T-helper 2 cell treated with Interferon-gamma antibody and Interleukin-4, amounts not matched to agents 5 μg/mL and 100 μg/mL, for 36 hours (primary cell): ENCODE results near the gene DIO3.
A peak's percentile ranks its signal among the peaks of the same experiment; 100 is the strongest.

Source experiments
- DNase-seq: peaks from one replicate; pipeline ENCODE4 v3.0.0; 2021; ENCODE audit warnings: low spot score
- H3K27ac Mint-ChIP-seq: one replicate; pipeline ENCODE4 v1.8.0; 2021; ENCODE audit warnings: mild to moderate bottlenecking, mixed read lengths
- H3K27me3 Mint-ChIP-seq: one replicate; pipeline ENCODE4 v1.8.0; 2021; ENCODE audit warnings: low read depth, mixed read lengths
- H3K36me3 Mint-ChIP-seq: one replicate; pipeline ENCODE4 v1.8.0; 2021; ENCODE audit warnings: low read depth, mixed read lengths
- H3K4me1 Mint-ChIP-seq: one replicate; pipeline ENCODE4 v1.8.0; 2021; ENCODE audit warnings: low read depth, mixed read lengths
- H3K4me3 Mint-ChIP-seq: one replicate; pipeline ENCODE4 v1.8.0; 2022; ENCODE audit warnings: mild to moderate bottlenecking, moderate library complexity, mixed read lengths
- H3K9me3 Mint-ChIP-seq: one replicate; pipeline ENCODE4 v1.8.0; 2021; ENCODE audit warnings: mixed read lengths

DIO3 gene

GRCh38 chr14:101534198-101534597 is 27.1 kb upstream of the DIO3 start:
- H3K36me3 Mint-ChIP-seq = no peaks in the 10 kb centered on the region

GRCh38 chr14:101535232-101535631 is 26.1 kb upstream of the DIO3 start:
- H3K36me3 Mint-ChIP-seq = no peaks in the 10 kb centered on the region
- H3K4me1 Mint-ChIP-seq = peaks cover 1% of the 10 kb centered on the region
- no peak overlapping the region for H3K4me3 Mint-ChIP-seq
- H3K27ac Mint-ChIP-seq = no peak overlapping the region
- no peak for DNase-seq
- no peaks in the 10 kb centered on the region for H3K9me3 Mint-ChIP-seq
- H3K27me3 Mint-ChIP-seq = peaks cover 7% of the 10 kb centered on the region

More at GRCh38 chr14:101534198-101534597, 27.1 kb upstream of the DIO3 start:
- Mint-ChIP-seq H3K9me3 (no peaks in the 10 kb centered on the region), H3K4me1 (peaks cover 1% of the 10 kb centered on the region), H3K27ac (no peak overlapping the region), H3K27me3 (peaks cover 7% of the 10 kb centered on the region), H3K4me3 (no peak overlapping the region)
- DNase-seq = no peak

GRCh38 chr14:101535701-101536207 is 25.5 kb upstream of the DIO3 start:
- Mint-ChIP-seq H3K36me3 (no peaks in the 10 kb centered on the region), H3K4me3 (no peak overlapping the region), H3K27me3 (peaks cover 7% of the 10 kb centered on the region), H3K9me3 (no peaks in the 10 kb centered on the region), H3K27ac (peak overlapping the region; percentile 68), H3K4me1 (peaks cover 1% of the 10 kb centered on the region)
- no peak for DNase-seq

GRCh38 chr14:101537286-101537685 is 24.0 kb upstream of the DIO3 start:
- Mint-ChIP-seq H3K4me1 (peaks cover 1% of the 10 kb centered on the region), H3K4me3 (no peak overlapping the region), H3K9me3 (no peaks in the 10 kb centered on the region), H3K36me3 (no peaks in the 10 kb centered on the region), H3K27me3 (peaks cover 7% of the 10 kb centered on the region), H3K27ac (no peak overlapping the region)
- DNase-seq = no peak

- Mint-ChIP-seq H3K27ac (no peak overlapping the region), H3K4me1 (peaks cover 1% of the 10 kb centered on the region), H3K9me3 (peaks cover 3% of the 10 kb centered on the region), H3K27me3 (peaks cover 5% of the 10 kb centered on the region), H3K4me3 (no peak overlapping the region), H3K36me3 (no peaks in the 10 kb centered on the region)
- DNase-seq = no peak
These were observed 22.4 kb upstream of the DIO3 start for GRCh38 chr14:101538878-101539277.

- no peak for DNase-seq
- H3K4me3 Mint-ChIP-seq = no peak overlapping the region
- H3K4me1 Mint-ChIP-seq = peaks cover 1% of the 10 kb centered on the region
- no peak overlapping the region for H3K27ac Mint-ChIP-seq
- H3K27me3 Mint-ChIP-seq = peaks cover 5% of the 10 kb centered on the region
- H3K9me3 Mint-ChIP-seq = peaks cover 4% of the 10 kb centered on the region
- no peaks in the 10 kb centered on the region for H3K36me3 Mint-ChIP-seq
These were observed 21.4 kb upstream of the DIO3 start for GRCh38 chr14:101539880-101540279.

- peaks cover under 1% of the 10 kb centered on the region for H3K4me1 Mint-ChIP-seq
- H3K27ac Mint-ChIP-seq = no peak overlapping the region
- H3K9me3 Mint-ChIP-seq = peaks cover 4% of the 10 kb centered on the region
- peaks cover 4% of the 10 kb centered on the region for H3K27me3 Mint-ChIP-seq
- no peak overlapping the region for H3K4me3 Mint-ChIP-seq
- H3K36me3 Mint-ChIP-seq = no peaks in the 10 kb centered on the region
- no peak for DNase-seq
These were observed 20.5 kb upstream of the DIO3 start for GRCh38 chr14:101540481-101541462.

GRCh38 chr14:101542391-101542790 is 18.9 kb upstream of the DIO3 start:
- no peaks in the 10 kb centered on the region for H3K4me1 Mint-ChIP-seq
- H3K27me3 Mint-ChIP-seq = no peaks in the 10 kb centered on the region
- no peaks in the 10 kb centered on the region for H3K36me3 Mint-ChIP-seq
- no peak overlapping the region for H3K4me3 Mint-ChIP-seq
- H3K9me3 Mint-ChIP-seq = peaks cover 4% of the 10 kb centered on the region
- DNase-seq = no peak
- H3K27ac Mint-ChIP-seq = no peak overlapping the region

GRCh38 chr14:101543814-101544213 is 17.5 kb upstream of the DIO3 start:
- no peaks in the 10 kb centered on the region for H3K4me1 Mint-ChIP-seq
- no peak for DNase-seq
- no peak overlapping the region for H3K27ac Mint-ChIP-seq
- H3K4me3 Mint-ChIP-seq = no peak overlapping the region
- no peaks in the 10 kb centered on the region for H3K27me3 Mint-ChIP-seq
- peaks cover 4% of the 10 kb centered on the region for H3K9me3 Mint-ChIP-seq
- H3K36me3 Mint-ChIP-seq = no peaks in the 10 kb centered on the region

GRCh38 chr14:101544550-101544949 is 16.7 kb upstream of the DIO3 start:
- Mint-ChIP-seq H3K27me3 (no peaks in the 10 kb centered on the region), H3K9me3 (peaks cover 4% of the 10 kb centered on the region), H3K36me3 (no peaks in the 10 kb centered on the region), H3K4me1 (no peaks in the 10 kb centered on the region), H3K4me3 (no peak overlapping the region), H3K27ac (no peak overlapping the region)
- no peak for DNase-seq

GRCh38 chr14:101546706-101547105 is 14.6 kb upstream of the DIO3 start:
- Mint-ChIP-seq H3K4me1 (no peaks in the 10 kb centered on the region), H3K4me3 (no peak overlapping the region), H3K9me3 (peaks cover 4% of the 10 kb centered on the region), H3K36me3 (no peaks in the 10 kb centered on the region), H3K27ac (no peak overlapping the region), H3K27me3 (no peaks in the 10 kb centered on the region)
- DNase-seq = no peak

- Mint-ChIP-seq H3K4me1 (no peaks in the 10 kb centered on the region), H3K4me3 (no peak overlapping the region), H3K36me3 (no peaks in the 10 kb centered on the region), H3K27ac (no peak overlapping the region), H3K9me3 (peaks cover 4% of the 10 kb centered on the region), H3K27me3 (no peaks in the 10 kb centered on the region)
- DNase-seq = no peak
These were observed 14.1 kb upstream of the DIO3 start for GRCh38 chr14:101547107-101547738.

- Mint-ChIP-seq H3K4me3 (no peak overlapping the region), H3K27ac (no peak overlapping the region), H3K27me3 (no peaks in the 10 kb centered on the region), H3K9me3 (peaks cover 4% of the 10 kb centered on the region), H3K36me3 (no peaks in the 10 kb centered on the region), H3K4me1 (no peaks in the 10 kb centered on the region)
- no peak for DNase-seq
These were observed 13.2 kb upstream of the DIO3 start for GRCh38 chr14:101547961-101548669.

- no peak overlapping the region for H3K4me3 Mint-ChIP-seq
- no peak for DNase-seq
- no peaks in the 10 kb centered on the region for H3K4me1 Mint-ChIP-seq
- H3K27ac Mint-ChIP-seq = no peak overlapping the region
- peaks cover 3% of the 10 kb centered on the region for H3K9me3 Mint-ChIP-seq
- H3K36me3 Mint-ChIP-seq = no peaks in the 10 kb centered on the region
- H3K27me3 Mint-ChIP-seq = no peaks in the 10 kb centered on the region
These were observed 12.6 kb upstream of the DIO3 start for GRCh38 chr14:101548710-101549109.
